ENCODE measurements around the gene SMPD3. TPM values are rescaled to one million over a fixed set of nuclear protein-coding genes. Genes with fewer than 3 reads are reported as not detected.

The SMPD3 gene
- total RNA-seq, 1 experiment from 2014 or later = 0.70 TPM

GRCh38 chr16:68371276-68371651 is 77.0 kb downstream of the SMPD3 start:
- no peak overlapping the region for H2BK15ac ChIP-seq (ENCODE audit: low read depth, low read length)
- no peak for TF ChIP-seq CTCF (conservative IDR thresholded peaks at IDR 0.05)
- H4K91ac ChIP-seq (ENCODE audit: insufficient read length, low read depth, low read length) = no peak overlapping the region
- Mint-ChIP-seq H3K4me3 (no peak overlapping the region), H3K9me3 (no peaks in the 10 kb centered on the region), H3K4me1 (peaks cover 15 to 37% of the 10 kb centered on the region in 2 experiments), H3K27me3 (ENCODE audit: low read depth) (peaks cover 18% of the 10 kb centered on the region), H3K27ac (no peak overlapping the region), H3K36me3 (ENCODE audit: insufficient read depth in 1 of 3, low read depth in 3 of 3) (no peaks in the 10 kb centered on the region)
- no peak overlapping the region for H3K4me2 ChIP-seq (ENCODE audit: insufficient read depth, insufficient read length, low read length)
- H3K14ac ChIP-seq (ENCODE audit: insufficient read depth, low read length) = no peak overlapping the region
- H4K20me1 ChIP-seq (ENCODE audit: control insufficient read depth, insufficient read depth, insufficient read length) = no peaks in the 10 kb centered on the region
- H3K79me1 ChIP-seq (ENCODE audit: insufficient read depth, low read depth, low read length, poor library complexity, severe bottlenecking) = no peaks in the 10 kb centered on the region
- H2BK5ac ChIP-seq (ENCODE audit: insufficient read length, low read length) = no peak overlapping the region
- H3K9me3 ChIP-seq (ENCODE audit: control insufficient read depth, low read depth, low read length) = no peaks in the 10 kb centered on the region
- no peaks in the 10 kb centered on the region for H3K27me3 ChIP-seq (ENCODE audit: insufficient read depth, low read length)
- H3T11ph ChIP-seq (ENCODE audit: low read length) = no peak overlapping the region
- H4K8ac ChIP-seq (replicated peaks; ENCODE audit: insufficient read length, low read depth, low read length) = no peak overlapping the region
- no peaks in the 10 kb centered on the region for H3K4me1 ChIP-seq (ENCODE audit: insufficient read depth, low read length)
- no peak overlapping the region for H2AK5ac ChIP-seq (ENCODE audit: insufficient read length, low read length)
- WGBS (ENCODE audit: extremely low coverage, insufficient read length, low lambda C conversion rate) = no CpG with 5 or more reads among the region's 27 CpGs
- no peak overlapping the region for H3K9ac ChIP-seq (ENCODE audit: extremely low read depth, insufficient read length, low read length)
- no peak overlapping the region for H2BK120ac ChIP-seq (ENCODE audit: low read depth, low read length, poor library complexity, severe bottlenecking)
- DNase-seq = no peak
- H3K56ac ChIP-seq (ENCODE audit: insufficient read length, low read depth, low read length) = no peak overlapping the region
- H3K18ac ChIP-seq (ENCODE audit: insufficient read length, low read depth, low read length) = no peak overlapping the region
- no peak overlapping the region for H3K27ac ChIP-seq (ENCODE audit: insufficient read length, low read depth, low read length)
- no peak overlapping the region for H3K23ac ChIP-seq (ENCODE audit: insufficient read length, low read depth, low read length)
- H2AFZ ChIP-seq (ENCODE audit: low read length) = no peak overlapping the region
- no peak overlapping the region for H3K4ac ChIP-seq (ENCODE audit: low read depth, low read length)
- no peaks in the 10 kb centered on the region for H3K79me2 ChIP-seq (ENCODE audit: insufficient read depth, low read length)
- H3K23me2 ChIP-seq (ENCODE audit: insufficient read length, low read depth, low read length, poor library complexity, severe bottlenecking) = no peaks in the 10 kb centered on the region
- no peak overlapping the region for H4K5ac ChIP-seq (ENCODE audit: insufficient read length, low read depth, low read length)
- no peak overlapping the region for H2BK20ac ChIP-seq (ENCODE audit: low read depth, low read length, poor library complexity, severe bottlenecking)
- H2BK12ac ChIP-seq (ENCODE audit: insufficient read length, low read depth, low read length) = no peak overlapping the region
